ENCODE data around the gene OXLD1.
A peak's percentile ranks its signal among the peaks of the same experiment; 100 is the strongest.

The OXLD1 gene

GRCh38 chr17:81700353-81701287 is 34.2 kb upstream of the OXLD1 start:
- H3K27ac ChIP-seq (ENCODE audit: poor library complexity, severe bottlenecking): peak overlapping the region; percentile 84
- TF ChIP-seq CTCF (IDR thresholded peaks at IDR 0.05; ENCODE audit: poor library complexity, severe bottlenecking): no peak
- no peaks in the 10 kb centered on the region for H3K27me3 ChIP-seq (ENCODE audit: insufficient read depth, poor library complexity, severe bottlenecking)
- H3K4me1 ChIP-seq (ENCODE audit: insufficient read depth, poor library complexity, severe bottlenecking): peaks cover 7% of the 10 kb centered on the region
- peaks cover 72% of the 10 kb centered on the region for H3K36me3 ChIP-seq (ENCODE audit: low read depth)
- no peak for ATAC-seq (ENCODE audit: low read depth)
- H3K9me3 ChIP-seq (ENCODE audit: severe bottlenecking): no peaks in the 10 kb centered on the region
- H3K4me3 ChIP-seq (ENCODE audit: severe bottlenecking): no peak overlapping the region
- DNase-seq (ENCODE audit: low spot score): peak; percentile 58

GRCh38 chr17:81697261-81698044 is 31.0 kb upstream of the OXLD1 start:
- no peak overlapping the region for H3K27ac ChIP-seq (ENCODE audit: poor library complexity, severe bottlenecking)
- no peaks in the 10 kb centered on the region for H3K9me3 ChIP-seq (ENCODE audit: severe bottlenecking)
- no peak for ATAC-seq (ENCODE audit: low read depth)
- peaks cover 90% of the 10 kb centered on the region for H3K36me3 ChIP-seq (ENCODE audit: low read depth)
- H3K27me3 ChIP-seq (ENCODE audit: insufficient read depth, poor library complexity, severe bottlenecking): no peaks in the 10 kb centered on the region
- H3K4me1 ChIP-seq (ENCODE audit: insufficient read depth, poor library complexity, severe bottlenecking): peaks cover 7% of the 10 kb centered on the region
- no peak for TF ChIP-seq CTCF (IDR thresholded peaks at IDR 0.05; ENCODE audit: poor library complexity, severe bottlenecking)
- DNase-seq (ENCODE audit: low spot score): no peak
- H3K4me3 ChIP-seq (ENCODE audit: severe bottlenecking): no peak overlapping the region

GRCh38 chr17:81696218-81696941 is 30.0 kb upstream of the OXLD1 start:
- no peak for TF ChIP-seq CTCF (IDR thresholded peaks at IDR 0.05; ENCODE audit: poor library complexity, severe bottlenecking)
- no peaks in the 10 kb centered on the region for H3K27me3 ChIP-seq (ENCODE audit: insufficient read depth, poor library complexity, severe bottlenecking)
- H3K27ac ChIP-seq (ENCODE audit: poor library complexity, severe bottlenecking): no peak overlapping the region
- H3K9me3 ChIP-seq (ENCODE audit: severe bottlenecking): no peaks in the 10 kb centered on the region
- no peak for ATAC-seq (ENCODE audit: low read depth)
- H3K4me3 ChIP-seq (ENCODE audit: severe bottlenecking): no peak overlapping the region
- no peak for DNase-seq (ENCODE audit: low spot score)
- no peaks in the 10 kb centered on the region for H3K4me1 ChIP-seq (ENCODE audit: insufficient read depth, poor library complexity, severe bottlenecking)
- H3K36me3 ChIP-seq (ENCODE audit: low read depth): peaks cover 91% of the 10 kb centered on the region

- DNase-seq (ENCODE audit: low spot score) (no peak), ATAC-seq (ENCODE audit: low read depth) (no peak)
- TF ChIP-seq CTCF (IDR thresholded peaks at IDR 0.05; ENCODE audit: poor library complexity, severe bottlenecking): no peak
- H3K4me1 ChIP-seq (ENCODE audit: insufficient read depth, poor library complexity, severe bottlenecking): no peaks in the 10 kb centered on the region
- no peak overlapping the region for H3K27ac ChIP-seq (ENCODE audit: poor library complexity, severe bottlenecking)
- no peak overlapping the region for H3K4me3 ChIP-seq (ENCODE audit: severe bottlenecking)
- H3K9me3 ChIP-seq (ENCODE audit: severe bottlenecking): no peaks in the 10 kb centered on the region
- no peaks in the 10 kb centered on the region for H3K27me3 ChIP-seq (ENCODE audit: insufficient read depth, poor library complexity, severe bottlenecking)
- H3K36me3 ChIP-seq (ENCODE audit: low read depth): peaks cover 91% of the 10 kb centered on the region
Observed at GRCh38 chr17:81695801-81696200, 29.4 kb upstream of the OXLD1 start.

Data from RWPE2 (cell line).